ENCODE measurements around the gene LNPEP. TPM values are rescaled to one million over a fixed set of nuclear protein-coding genes. Genes with fewer than 3 reads are reported as not detected.
A peak's percentile ranks its signal among the peaks of the same experiment; 100 is the strongest.

LNPEP gene
- total RNA-seq, 1 donor from 2014 or later, result 33.9 TPM

DNA sequence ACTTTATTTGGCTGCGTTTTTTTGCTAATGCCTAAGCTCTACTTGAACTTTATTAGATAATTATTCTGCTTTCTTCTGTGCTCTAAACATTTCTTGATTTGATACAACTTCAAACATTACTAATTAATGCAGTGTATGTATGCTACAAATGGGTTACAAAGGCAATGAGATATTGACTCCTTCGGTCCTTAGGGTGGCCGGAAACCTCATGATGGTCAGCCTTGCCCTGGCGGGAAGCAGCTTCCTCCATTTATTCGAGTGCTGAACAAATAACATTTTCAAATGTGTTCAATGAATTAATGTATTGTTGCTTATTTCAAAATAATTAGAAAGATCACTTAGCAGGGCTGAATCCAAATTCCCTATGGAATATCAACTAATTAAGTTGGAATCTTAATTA, 3.9 kb upstream of the LNPEP start:
- TF ChIP-seq POLR2AphosphoS5 (IDR thresholded peaks at IDR 0.05; ENCODE audit: insufficient read depth in 1 of 2, low read depth in 1 of 2), result no peak
- no peak for TF ChIP-seq POLR2A (IDR thresholded peaks at IDR 0.05)
- TF ChIP-seq, protein P1, sequence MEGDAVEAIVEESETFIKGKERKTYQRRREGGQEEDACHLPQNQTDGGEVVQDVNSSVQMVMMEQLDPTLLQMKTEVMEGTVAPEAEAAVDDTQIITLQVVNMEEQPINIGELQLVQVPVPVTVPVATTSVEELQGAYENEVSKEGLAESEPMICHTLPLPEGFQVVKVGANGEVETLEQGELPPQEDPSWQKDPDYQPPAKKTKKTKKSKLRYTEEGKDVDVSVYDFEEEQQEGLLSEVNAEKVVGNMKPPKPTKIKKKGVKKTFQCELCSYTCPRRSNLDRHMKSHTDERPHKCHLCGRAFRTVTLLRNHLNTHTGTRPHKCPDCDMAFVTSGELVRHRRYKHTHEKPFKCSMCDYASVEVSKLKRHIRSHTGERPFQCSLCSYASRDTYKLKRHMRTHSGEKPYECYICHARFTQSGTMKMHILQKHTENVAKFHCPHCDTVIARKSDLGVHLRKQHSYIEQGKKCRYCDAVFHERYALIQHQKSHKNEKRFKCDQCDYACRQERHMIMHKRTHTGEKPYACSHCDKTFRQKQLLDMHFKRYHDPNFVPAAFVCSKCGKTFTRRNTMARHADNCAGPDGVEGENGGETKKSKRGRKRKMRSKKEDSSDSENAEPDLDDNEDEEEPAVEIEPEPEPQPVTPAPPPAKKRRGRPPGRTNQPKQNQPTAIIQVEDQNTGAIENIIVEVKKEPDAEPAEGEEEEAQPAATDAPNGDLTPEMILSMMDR (IDR thresholded peaks at IDR 0.05), result no peak
- H3K27me3 ChIP-seq, result no peaks in the 10 kb centered on the region
- H3K36me3 ChIP-seq, result no peaks in the 10 kb centered on the region
- intact Hi-C loops (cut with DNase I), result no loop called here
- H3K27ac ChIP-seq, result no peak overlapping the region
- no peaks in the 10 kb centered on the region for H3K9me3 ChIP-seq
- DNase-seq (ENCODE audit: extremely low spot score in 2 of 2), result no peak
- H3K4me1 ChIP-seq, result peaks cover 16% of the 10 kb centered on the region
- H3K4me3 ChIP-seq, result no peak overlapping the region

DNA sequence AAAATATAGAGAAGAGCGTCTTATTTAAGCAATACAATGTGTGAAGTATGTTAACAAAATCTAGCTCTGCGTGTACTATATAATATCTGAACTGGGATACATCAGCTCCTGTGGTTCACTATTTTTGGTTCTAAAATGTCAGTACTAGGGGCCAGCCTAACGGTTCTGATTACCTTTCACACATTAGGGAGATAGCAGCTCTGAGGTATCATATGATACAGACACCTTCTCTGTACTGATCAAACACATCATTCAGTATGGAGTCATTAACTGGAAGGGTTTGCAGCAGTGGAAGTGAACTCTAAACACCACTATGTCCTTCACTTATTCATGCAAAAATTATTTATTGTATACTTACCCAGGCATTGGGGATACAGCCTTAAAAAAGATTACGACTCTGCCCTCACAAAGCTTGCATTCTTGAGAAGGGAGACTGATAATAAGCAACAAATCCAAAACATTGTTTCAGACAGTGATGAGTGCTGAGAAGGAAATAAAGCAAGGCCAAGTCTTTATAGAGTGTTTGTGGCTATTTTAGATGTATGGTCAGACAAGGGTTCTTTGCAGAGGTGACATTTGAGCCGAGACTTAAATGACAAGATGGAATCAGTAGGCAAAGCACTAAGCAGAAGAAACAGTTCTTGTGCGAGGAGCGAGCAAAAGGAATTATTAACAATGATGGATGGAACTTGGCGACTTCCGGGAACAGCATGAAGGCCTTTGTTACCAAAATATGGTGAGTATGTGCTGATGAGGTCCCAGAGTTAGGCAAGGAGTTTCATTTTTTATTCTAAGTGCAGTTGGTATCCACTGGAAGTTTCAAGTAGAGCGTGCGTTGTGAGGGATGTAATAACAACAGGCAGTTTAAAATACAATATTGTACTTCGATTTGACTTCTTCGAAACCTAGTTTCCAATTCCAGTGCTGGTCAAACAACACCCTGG, 1.8 kb upstream of the LNPEP start:
- DNase-seq (ENCODE audit: extremely low spot score in 2 of 2), result no peak
- Histone ChIP-seq H3K27ac (peak overlapping the region; percentile 97), H3K4me1 (peaks cover 33% of the 10 kb centered on the region), H3K36me3 (no peaks in the 10 kb centered on the region), H3K4me3 (peak overlapping the region; percentile 80 to 90), H3K9me3 (no peaks in the 10 kb centered on the region), H3K27me3 (no peaks in the 10 kb centered on the region)
- intact Hi-C loops (cut with DNase I), result no loop called here
- no peak for TF ChIP-seq POLR2A (IDR thresholded peaks at IDR 0.05)
- TF ChIP-seq, protein P1 (IDR thresholded peaks at IDR 0.05), result no peak

DNA sequence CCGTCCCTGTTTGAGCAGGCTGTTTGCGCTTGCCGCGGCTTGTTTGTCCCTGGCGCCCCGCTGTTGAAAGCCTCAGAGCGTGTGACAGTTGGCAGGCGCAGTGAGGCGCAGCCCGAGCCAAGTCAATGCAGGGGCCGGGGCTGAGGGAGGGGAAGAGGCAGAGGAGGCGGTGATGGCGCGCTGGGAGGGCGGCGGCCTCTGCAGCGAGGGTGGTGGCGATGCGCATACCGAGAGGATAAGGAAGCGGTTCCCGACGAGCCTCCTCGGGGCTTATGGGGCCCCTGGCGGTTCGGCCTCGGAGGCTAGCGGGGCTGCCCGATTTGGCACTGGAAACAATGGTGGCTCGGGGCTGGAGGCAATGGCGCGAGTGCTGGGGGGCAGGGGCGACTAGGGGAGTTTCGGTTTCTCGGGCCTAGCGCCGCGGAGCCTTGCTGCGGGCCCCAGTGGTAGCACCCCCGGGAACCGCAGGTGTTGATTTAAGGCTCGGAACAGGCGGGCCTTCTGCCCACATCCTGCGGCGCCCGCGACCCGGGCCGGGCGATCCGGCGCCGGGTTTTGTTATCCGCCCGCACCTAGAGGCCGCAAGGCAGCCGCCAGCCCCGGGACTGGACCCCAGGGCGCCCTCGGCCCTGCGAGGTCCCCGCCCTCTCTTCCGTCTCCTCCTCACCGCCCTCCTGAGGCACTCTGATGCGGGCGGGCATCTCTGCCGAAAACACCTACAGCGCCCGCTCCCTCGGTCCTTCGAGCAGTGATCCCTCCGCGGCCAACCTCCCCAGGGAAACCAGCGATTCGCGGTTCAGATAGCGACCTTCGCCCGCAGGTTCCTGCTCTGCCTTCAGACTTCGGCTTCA, 947 bp upstream of the LNPEP start:
- TF ChIP-seq POLR2AphosphoS5 (IDR thresholded peaks at IDR 0.05; ENCODE audit: insufficient read depth in 1 of 2, low read depth in 1 of 2) (peak; percentile 36 to 76), POLR2A (IDR thresholded peaks at IDR 0.05) (peak in 1 of 2 donors; percentile 72)
- TF ChIP-seq, protein P1 (IDR thresholded peaks at IDR 0.05), result peak in 1 of 3 experiments; percentile 35
- Histone ChIP-seq H3K9me3 (no peaks in the 10 kb centered on the region), H3K36me3 (no peaks in the 10 kb centered on the region), H3K4me1 (peaks cover 33% of the 10 kb centered on the region), H3K27ac (peak overlapping the region; percentile 97), H3K27me3 (no peaks in the 10 kb centered on the region), H3K4me3 (peak overlapping the region; percentile 80 to 90)
- DNase-seq (ENCODE audit: extremely low spot score in 2 of 2), result peak in 1 of 2 donors; percentile 94
- intact Hi-C loops (cut with DNase I), result no loop called here

GRCh38 chr5:96936431-96937320, 796 bp downstream of the LNPEP start:
- Histone ChIP-seq H3K36me3 (no peaks in the 10 kb centered on the region), H3K27me3 (no peaks in the 10 kb centered on the region), H3K4me1 (peaks cover 33% of the 10 kb centered on the region), H3K27ac (peak overlapping the region; percentile 97), H3K4me3 (peak overlapping the region; percentile 80 to 90), H3K9me3 (no peaks in the 10 kb centered on the region)
- no peak for DNase-seq (ENCODE audit: extremely low spot score in 2 of 2)
- TF ChIP-seq POLR2AphosphoS5 (IDR thresholded peaks at IDR 0.05; ENCODE audit: insufficient read depth in 1 of 2, low read depth in 1 of 2) (no peak), POLR2A (IDR thresholded peaks at IDR 0.05) (no peak)
- TF ChIP-seq, protein P1 (IDR thresholded peaks at IDR 0.05), result no peak
- intact Hi-C loops (cut with DNase I), result no loop called here

Measured in vagina (tissue), 2 donors.